GM18511 (cell line): ENCODE results near the gene NIF3L1.
"Not testable (repeated sequence)": the region's sequence is repeated elsewhere in the genome, so short reads cannot be mapped to it uniquely, and the experiment has no call there.

ENCODE experiments used
- ATAC-seq: cut with Tn5 transposase; IDR thresholded peaks from one replicate; pipeline ENCODE4 v1.9.1; 2021; ENCODE audit warnings: mild to moderate bottlenecking, moderate library complexity; ENCODE audit not compliant: unreplicated experiment

NIF3L1 gene

DNA sequence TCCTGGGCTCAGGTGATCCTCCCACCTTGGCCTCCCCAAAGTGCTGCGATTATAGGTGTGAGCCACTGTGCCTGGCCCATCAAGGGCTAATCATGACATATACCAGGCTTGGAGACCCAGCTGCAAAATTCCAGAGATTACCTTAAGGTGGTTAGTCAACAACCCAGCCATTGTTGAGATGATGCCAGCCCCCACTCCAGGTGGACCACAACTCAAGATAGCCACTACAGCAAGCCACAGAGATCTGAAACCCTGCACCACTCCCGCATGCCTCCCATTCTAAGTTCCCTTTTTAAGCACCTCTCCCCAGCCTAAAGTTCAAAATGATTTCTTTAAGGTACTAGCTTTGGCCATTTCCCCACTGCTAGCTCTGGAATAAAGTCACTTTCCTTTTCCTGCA lies 20.2 kb upstream of the NIF3L1 start:
- no peak for ATAC-seq

DNA sequence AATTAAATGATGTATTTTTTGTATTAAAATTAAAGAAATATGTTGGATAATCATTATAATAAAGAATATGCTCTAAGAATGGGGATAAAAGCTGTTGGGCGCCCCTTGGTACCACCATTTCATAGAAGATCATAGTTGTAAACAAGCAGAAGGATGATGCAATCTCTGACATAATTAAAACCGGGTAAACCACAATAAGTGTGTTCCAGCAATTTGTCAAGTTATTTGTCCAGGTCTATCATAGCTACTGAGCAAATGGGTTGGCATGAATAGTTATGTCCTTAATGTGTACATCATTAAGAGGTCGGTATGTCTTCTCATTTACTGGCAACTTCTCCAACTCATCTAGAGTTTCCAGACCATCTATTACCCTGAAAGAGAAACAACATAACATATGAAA lies 18.0 kb upstream of the NIF3L1 start:
- no peak for ATAC-seq

DNA sequence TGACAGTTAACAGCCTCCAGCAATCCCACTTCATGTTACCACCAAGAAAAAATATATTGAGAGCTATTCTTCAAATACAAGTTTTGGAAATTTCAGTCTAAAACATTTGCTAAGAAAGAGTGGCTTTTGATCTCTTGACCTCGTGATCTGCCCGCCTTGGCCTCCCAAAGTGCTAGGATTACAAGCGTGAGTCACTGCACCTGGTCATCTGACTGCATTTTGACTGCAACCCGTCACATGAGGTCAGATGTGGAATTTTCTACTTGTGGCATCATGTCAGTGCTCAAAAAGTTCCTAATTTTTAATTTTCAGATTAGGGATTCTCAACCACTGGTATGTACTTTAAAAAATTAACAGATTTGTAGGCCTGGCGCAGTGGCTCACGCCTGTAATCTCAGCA lies 15.6 kb upstream of the NIF3L1 start:
- ATAC-seq, result no peak

DNA sequence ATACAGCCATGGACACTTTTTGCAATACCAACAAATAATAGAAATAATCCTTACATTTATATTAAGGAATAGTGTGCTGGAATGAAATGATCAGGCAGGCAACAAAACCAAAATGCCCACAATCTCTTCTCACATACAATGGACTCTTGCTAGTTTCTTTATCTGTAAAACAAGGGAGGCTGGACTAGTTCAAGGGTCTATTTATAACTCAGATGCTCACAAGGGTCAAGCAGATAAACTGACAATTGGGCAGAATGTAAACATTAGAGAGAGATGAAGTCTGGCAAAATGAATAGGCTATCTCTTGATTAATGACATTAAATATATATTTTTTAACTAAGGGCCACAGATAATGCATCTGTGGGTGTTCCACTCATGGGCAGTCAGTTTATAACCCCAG lies 11.7 kb upstream of the NIF3L1 start:
- no peak for ATAC-seq

DNA sequence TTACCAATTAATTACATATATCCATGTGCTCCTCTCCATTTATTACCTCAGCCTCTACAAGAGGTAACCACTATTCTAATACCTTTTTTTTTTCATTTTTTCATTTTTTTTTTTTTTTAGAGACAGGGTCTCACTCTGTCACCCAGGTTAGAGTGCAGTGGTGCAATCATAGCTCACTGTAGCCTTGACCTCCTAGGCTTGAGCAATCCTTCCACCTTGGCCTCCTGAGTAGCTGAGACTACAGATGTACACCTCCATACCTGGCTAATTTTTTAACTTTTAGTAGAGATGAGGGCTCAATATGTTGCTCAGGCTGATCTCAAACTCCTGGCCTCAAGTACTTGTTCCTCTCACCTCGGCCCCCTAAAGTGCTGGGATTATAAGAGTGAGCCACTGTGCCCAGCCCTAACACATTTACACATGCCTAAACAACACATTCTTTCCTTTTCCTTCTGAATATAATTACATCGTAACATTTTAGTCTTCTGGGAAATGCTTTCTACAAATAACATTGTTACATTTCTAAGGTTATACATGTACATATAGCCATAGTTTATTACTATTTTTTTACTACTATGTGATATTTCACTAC lies 10.8 kb upstream of the NIF3L1 start:
- no peak for ATAC-seq

DNA sequence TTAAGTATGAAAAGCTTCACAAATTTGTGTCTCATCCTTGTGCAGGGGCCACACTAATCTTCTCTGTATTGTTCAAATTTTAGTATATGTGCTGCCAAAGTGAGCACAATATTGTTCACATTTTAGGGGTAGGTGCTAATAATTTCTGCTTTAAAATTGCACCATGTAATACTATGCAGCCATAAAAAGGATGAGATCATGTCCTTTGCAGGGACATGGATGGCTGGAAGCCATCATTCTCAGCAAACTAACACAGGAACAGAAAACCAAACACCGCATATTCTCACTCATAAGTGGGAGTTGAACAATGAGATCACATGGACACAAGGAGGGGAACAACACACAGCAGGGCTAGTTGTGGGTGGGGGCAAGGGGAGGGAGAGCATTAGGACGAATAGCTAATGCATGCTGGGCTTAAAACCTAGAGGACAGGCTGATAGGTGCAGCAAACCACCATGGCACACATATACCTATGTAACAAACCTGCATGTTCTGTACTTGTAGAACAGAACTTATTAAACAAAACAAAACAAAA lies 7.4 kb upstream of the NIF3L1 start:
- not testable (repeated sequence) for ATAC-seq

DNA sequence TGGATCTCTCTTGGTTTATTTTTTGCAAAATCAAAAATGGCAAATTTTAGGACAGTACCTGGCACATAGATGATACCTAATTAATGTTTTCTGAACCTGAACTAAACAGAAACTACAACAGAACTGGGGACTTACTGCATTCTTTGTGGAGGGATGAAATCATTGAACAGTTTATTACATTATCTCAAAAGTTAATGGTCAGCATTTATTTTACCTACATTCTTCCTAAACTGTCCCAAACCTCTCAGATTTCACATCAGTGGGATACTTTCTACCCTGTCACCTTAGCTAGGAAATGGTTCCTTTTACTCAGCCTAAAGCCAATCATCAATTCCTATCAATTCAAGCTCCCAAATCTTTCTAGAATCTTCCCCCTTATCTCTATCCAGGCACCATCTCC lies 10.3 kb downstream of the NIF3L1 start:
- ATAC-seq, result no peak

DNA sequence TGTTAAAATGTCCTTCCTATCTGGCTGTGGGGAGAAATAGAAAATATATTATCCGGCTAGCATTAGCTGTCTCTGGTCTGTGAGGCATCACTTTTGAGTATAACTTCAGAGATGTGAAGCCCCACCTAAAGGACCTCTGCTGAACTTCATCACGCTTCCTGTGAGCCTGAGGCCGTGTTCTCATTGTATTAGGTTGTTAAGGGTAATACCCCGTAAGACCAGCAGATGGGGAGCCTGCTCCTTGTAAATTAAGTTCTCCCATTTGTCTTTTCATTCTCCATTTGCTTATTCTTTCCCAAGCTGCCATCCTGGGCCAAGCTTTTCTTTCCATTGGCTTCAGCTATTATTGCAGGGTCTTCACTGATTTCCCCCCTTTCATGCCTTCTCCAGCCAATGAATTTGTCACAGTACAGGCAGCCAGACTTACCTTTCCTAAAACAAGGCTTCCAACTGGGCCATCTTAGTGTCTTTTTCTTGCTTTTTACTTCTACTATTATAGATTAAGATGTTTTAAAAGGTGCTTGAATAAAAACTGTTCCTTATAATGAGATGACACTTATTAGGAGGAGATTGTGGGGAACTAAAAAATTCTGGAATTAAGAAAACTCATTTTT lies 12.4 kb downstream of the NIF3L1 start:
- ATAC-seq, result peak; percentile 96

DNA sequence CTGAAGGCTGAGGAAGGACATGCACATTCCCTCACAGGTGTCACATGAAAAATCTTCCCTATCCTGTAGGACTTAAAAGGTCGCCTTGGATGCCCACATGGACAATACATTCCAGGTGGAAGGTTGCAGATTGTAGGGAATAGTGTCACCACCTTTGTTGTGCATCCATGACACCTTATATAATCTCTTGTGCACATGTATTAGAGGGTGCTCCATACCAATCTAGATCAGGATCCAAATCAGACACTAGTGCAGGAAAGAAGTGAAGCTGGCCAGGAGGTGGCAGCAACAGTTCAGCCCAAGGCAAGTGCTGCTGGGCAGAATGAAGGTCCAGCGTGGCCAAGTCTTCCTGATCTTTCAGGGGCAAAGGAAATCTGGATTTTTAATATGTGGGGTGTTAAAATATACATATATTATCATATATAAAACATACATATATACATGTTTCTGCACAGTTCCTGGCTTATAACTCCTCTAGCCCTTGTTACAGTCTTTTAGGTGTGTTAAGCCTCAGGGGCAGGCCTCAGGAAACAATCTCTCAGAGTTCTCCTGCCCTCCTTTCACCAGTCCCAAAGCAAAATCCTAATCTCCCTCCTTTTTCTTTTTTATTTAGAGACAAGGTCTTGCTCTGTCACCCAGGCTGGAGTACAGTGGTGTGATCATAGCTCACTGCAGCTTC lies 16.6 kb downstream of the NIF3L1 start:
- ATAC-seq, result no peak

DNA sequence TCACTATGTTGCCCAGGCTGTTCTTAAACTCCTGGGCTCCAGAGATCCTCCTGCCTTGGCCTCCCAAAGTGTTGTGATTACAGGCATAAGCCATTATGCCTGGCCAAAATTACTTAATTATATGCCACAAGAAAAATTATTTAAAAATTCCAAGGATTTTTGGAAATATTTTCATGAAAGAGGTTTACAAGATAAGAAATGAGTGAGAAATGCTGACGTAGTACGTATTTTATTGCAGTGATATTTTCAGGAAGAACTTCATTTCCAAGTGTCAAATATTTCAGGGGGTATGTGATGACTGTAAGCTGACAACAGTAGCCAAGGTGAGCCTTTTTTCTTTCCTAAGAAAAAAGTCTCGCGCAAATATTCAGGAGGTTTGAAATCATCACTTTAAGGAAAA lies 20.8 kb downstream of the NIF3L1 start:
- ATAC-seq, result no peak

DNA sequence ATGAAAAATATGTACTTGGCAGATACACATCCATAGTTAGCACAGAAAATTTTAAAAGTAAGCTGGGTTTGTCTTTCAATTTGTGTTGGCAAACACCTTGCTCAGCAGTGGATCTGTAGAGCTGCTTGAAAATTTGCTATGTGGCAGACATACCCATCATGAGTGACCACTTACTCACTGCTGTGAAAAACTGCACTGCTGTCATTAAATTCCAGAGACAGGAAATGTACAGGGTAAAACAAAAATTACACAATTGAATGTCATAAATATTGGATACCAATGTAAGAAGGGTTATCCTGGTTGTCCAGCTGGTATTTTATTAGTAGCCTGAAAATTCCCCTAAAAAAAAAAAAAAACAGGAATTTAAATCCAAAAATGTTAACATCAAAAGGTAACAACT lies 24.5 kb downstream of the NIF3L1 start:
- ATAC-seq, result no peak

DNA sequence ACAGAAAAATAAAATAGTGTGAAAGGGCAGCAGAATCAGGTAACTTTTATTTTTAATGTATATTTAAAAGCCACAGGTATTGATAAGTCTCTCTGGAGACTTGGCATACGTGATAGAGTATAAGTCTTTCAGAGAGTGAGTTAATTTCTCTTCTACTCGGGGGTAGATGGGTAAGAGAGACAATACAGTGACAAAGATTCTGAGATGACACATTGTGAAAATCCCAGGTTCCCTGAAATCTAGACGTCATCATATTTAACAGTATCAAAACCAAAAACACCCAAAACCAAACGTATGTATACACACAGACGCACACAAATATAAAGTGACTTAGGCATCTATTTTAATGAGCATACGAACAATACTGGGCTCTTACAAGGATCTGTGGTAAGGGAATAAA lies 33.3 kb downstream of the NIF3L1 start:
- ATAC-seq, result no peak

DNA sequence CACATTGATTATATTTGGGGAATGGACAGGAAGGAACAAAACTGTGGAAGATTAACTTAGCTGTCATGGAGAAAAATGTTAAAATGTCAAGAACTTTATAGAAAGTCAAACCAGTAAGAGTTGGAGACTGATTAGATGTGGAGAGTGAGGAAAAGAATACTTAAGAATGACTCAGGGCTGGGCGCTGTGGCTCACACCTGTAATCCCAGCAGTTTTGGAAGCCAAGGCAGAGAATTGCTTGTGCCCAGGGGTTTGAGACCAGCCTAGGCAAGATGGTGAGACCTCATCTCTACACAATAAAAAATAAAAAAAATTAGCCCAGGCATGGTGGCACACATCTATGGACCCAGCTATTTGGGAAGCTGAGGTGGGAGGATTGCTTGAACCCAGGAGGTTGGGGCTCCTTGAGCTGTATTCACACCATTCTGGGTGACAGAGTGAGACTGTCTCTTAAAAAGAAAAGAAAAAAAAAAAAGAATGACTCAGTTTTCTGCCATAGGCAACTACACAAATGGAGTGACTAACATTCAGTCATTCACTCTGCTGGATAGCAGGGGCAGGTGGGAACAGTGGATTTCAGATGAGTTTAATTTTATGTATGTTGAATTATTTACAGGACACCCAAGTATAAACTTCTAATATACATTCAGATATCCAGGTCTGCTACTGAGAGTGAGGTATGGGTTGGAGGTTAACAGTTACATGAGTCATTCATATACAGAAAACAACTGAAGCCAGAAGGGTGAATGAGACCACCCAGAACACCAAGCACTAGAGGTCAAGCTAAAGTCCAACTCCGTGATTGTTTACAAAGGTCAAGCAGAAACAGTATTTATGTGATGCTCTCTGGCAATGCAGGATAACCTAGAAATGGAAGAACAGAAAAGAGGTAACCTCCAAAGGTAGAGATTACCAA lies 40.4 kb downstream of the NIF3L1 start:
- no peak for ATAC-seq

DNA sequence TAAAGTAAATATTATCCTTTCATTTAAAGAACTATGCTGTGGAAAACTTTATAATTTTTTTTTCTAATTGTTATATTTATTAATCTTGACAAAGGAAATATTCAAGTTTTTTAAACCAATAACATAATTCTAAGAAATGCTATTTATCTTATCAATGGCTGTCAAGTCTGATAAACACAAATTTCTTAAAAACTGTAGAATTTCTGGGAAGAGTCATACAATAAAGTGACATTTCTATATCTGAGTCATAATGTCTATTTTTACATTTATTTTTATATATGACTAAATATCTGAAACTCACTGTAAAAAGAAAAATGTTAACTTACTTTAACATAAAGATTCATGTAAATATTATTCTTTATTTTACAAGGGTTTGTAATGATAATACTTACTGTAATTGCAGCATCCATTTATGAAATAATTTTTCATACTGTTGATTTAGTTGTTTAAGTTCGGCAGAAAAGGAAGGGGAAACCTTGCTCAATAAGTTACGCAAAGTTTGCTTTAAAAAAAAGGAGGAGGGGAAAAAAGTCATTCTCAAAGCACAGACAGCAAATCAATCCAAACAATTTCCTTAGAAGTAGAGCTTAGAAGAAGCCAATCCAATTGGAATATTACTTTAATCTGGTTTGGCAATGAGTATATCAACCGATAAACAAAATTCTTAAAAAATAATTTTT lies 41.9 kb downstream of the NIF3L1 start:
- ATAC-seq, result no peak

DNA sequence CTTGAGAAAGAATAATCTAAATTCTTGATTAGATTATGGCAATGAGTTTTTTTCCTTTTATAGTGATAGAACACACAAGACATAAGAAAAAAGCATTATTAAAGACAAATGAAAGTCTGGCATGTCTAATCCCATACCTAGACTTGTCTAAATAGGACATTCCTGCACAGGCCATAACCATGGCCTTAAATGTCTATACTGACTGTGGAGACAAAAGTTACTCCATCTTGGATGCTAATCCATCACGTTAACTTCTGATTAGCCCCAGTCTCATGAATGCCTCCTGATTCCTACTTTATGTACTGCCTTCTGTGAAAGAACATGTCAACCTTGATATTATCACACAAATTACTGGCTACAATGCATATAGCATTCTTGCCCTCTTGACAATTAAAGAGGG lies 50.7 kb downstream of the NIF3L1 start:
- no peak for ATAC-seq

DNA sequence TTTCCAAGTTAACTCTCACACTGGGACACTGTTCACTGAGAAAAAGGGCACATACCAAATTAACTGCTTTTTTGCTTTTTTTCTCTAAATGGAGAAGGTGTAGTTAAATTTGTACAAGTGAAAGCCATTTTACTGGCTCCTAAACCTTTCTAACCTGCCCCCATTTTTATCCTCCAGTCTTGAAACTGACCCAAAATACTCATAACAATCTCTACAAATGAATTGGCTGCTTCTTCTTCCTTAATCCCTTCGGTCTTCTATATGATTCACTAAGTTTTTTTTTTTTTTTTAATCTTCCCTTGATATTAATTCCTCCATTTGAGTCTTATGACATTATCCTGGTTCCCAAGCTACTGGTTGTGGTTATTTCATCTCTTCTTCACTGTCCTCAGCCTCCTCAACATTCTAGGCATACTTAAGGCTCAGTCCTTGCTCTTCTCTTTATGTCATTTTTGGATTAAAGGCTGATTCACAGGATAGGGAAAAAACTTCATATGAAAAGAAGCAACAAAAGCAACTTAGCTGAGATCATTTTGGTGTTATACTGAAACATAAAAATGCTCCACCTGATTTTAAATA lies 54.4 kb downstream of the NIF3L1 start:
- no peak for ATAC-seq

DNA sequence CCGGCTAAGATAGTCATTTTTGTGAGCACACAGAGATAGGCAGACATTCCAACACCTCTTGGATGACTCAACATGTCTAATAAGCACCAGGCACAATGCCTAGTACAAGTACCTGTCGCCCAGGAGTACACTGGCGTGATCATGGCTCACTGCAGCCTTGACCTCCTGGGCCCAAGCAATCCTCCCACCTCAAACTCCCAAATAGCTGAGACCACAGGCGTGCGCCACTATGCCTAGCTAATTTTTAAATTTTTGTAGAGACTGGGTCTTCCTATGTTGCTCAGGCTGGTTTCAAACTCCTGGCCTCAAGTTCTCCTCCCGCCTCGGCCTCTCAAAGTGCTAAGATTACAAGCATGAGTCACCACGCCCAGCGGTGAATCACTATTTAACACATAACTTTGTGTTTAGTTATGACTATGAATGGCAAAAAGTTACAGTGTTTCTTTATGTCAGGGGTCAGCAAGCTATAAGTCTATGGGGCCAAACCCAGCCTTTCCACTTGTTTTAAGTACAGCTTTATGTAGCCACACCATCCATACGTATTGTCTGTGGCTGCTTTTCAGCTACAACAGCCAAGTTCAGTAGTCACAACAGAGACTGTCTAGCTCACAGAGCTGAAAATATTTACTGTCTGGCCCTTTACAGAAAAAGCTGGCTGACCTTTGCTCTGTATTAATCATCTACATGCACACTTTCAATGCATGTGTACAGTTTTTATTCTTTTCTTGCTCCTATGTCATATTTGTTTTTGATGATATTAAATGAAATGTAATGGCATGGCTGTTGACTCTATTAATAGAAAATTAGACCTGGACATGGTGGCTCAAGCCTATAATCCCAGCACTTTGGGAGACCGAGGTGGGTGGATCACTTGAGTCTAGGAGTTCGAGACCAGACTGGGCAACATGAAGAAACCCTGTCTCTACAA lies 55.6 kb downstream of the NIF3L1 start:
- ATAC-seq, result peak; percentile 52

DNA sequence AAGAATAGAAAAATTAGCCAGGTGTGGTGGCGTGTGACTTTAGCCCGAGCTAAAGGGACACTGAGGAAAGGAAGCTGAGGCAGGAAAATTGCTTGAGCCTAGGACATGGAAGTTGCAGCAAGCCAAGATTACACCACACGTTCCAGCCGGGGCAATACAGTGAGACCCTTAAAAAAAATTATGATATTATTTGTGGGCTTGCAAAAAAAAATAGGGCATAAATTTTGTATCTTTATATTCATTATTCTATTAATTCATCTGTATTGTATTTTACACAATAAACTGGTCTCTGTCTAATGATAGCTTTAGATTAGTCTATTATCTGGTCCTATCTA lies 56.2 kb downstream of the NIF3L1 start:
- no peak for ATAC-seq

DNA sequence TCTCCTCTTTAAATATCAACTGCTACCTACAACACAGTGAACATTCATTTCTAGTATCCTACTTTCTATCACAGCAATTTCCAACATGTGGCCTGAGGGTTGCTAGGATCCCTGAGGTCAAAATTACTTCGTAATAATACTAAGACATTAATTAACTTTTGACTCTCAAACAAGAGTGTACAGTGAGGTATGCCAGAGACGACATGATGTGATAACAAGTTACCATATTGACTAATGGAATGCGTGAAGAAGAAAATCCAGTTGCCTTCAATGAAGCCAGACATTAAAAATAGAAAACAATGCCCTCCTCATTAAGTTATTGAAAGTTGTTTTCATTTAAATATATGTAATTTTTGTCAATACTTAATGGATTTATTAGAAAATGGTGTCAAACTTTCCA lies 61.2 kb downstream of the NIF3L1 start:
- ATAC-seq, result no peak
